Muscle of leg (tissue), 11 donors: ENCODE measurements around the gene ANO6. TPM values are rescaled to one million over a fixed set of nuclear protein-coding genes. Genes with fewer than 3 reads are reported as not detected.

Source experiments
- DNase-seq: peaks from one replicate; pipeline ENCODE4 v3.0.0; 2013
- H3K27ac ChIP-seq: one replicate; pipeline ENCODE4 v1.5.1; 2013; ENCODE audit warnings: mild to moderate bottlenecking, low read length, control low read depth
- H3K27me3 ChIP-seq: one replicate; pipeline ENCODE4 v1.6.1; 2013; ENCODE audit warnings: low read length; ENCODE audit not compliant: control insufficient read depth, insufficient read depth
- H3K36me3 ChIP-seq: one replicate; pipeline ENCODE4 v1.6.1; 2013; ENCODE audit warnings: low read length; ENCODE audit not compliant: control insufficient read depth, insufficient read depth
- H3K4me1 ChIP-seq: one replicate; pipeline ENCODE4 v1.6.1; 2013; ENCODE audit warnings: low read length; ENCODE audit not compliant: control insufficient read depth, insufficient read depth
- H3K4me3 ChIP-seq: one replicate; pipeline ENCODE4 v1.5.1; 2013; ENCODE audit warnings: low read length, control low read depth
- H3K9me3 ChIP-seq: replicated peaks from 2 replicates; pipeline ENCODE4 v1.6.1; 2013; ENCODE audit warnings: low read depth, low read length; ENCODE audit not compliant: control insufficient read depth
- WGBS: methylation state at CpG from one replicate; pipeline ENCODE4 v1.1.5; 2013; ENCODE audit warnings: missing lambda C conversion rate; ENCODE audit not compliant: insufficient coverage; 5-methylcytosine and 5-hydroxymethylcytosine counted together
- polyA plus RNA-seq, 8 donors: library from polyadenylated mRNA; unstranded; fragments of 120-200 nt; gene quantifications; one replicate each; pipeline versions ENCODE4 v1.2.1 to v1.2.3, GENCODE V29; 2013; ENCODE audit warnings: inconsistent platforms in 1 of 8, low replicate concordance in 1 of 8; ENCODE audit not compliant: insufficient read length in 8 of 8, insufficient read depth in 1 of 8
- total RNA-seq: library from RNA; stranded (reverse); fragments of 120-200 nt; gene quantifications from one replicate; pipeline ENCODE4 v1.2.4, GENCODE V29; 2013

ANO6 gene
- total and polyA plus RNA-seq, 9 donors = 38.7 to 61.7 (median 56.7) TPM

DNA sequence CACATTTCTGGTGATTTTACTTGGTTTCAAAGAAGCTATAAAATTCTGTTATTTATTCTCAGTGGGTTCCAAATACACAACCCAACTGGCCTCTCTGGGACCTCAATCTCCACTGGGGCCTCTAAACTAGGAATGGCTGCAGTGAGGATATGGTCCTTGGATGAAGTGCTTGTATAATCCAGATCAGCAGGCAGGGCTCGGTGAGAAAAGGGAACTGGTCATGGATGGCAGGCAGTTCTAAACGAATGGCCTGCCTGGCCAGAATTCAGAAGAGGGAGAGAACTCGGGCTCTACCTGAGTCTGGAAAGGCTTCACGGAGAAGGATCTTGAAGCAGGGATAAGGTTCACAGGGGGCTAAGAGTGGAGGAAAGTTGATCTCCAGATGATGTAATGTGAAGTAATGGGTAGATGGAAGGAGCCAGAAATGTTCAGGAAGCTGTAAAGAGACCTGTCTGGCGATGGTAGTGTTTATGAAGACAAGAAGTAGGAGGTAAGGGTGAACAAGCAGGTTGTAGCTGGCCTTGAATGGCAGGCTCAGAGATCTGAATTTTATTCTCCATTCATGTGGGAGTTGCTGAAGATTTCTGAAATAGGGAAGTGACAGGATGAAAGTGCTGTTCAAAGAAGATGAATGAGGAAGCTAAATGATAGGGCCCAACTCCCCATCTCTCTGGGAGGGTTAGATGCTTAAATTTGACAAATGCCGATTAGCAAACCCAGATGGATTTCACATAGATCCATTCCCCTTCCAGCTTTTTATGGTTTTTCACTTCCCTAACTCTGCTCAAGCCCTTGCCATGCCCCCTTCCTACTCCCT is 31.5 kb upstream of the ANO6 start:
- DNase-seq = no peak
- Histone ChIP-seq H3K36me3 (no peaks in the 10 kb centered on the region), H3K27ac (no peak overlapping the region), H3K27me3 (no peaks in the 10 kb centered on the region), H3K4me3 (no peak overlapping the region), H3K9me3 (peaks cover 1% of the 10 kb centered on the region), H3K4me1 (no peaks in the 10 kb centered on the region)
- WGBS = 72% methylated on average over 6 of the region's 6 CpGs

- Histone ChIP-seq H3K27ac (no peak overlapping the region), H3K4me3 (no peak overlapping the region), H3K4me1 (no peaks in the 10 kb centered on the region), H3K27me3 (no peaks in the 10 kb centered on the region), H3K9me3 (no peaks in the 10 kb centered on the region), H3K36me3 (no peaks in the 10 kb centered on the region)
- DNase-seq = no peak
- no CpG with 5 or more reads among the region's 2 CpGs for WGBS
These were observed 29.1 kb upstream of the ANO6 start for GRCh38 chr12:45186762-45187161.

GRCh38 chr12:45189766-45190403 is 26.0 kb upstream of the ANO6 start:
- no peak for DNase-seq
- Histone ChIP-seq H3K27ac (no peak overlapping the region), H3K4me3 (no peak overlapping the region), H3K9me3 (no peaks in the 10 kb centered on the region), H3K36me3 (no peaks in the 10 kb centered on the region), H3K27me3 (no peaks in the 10 kb centered on the region), H3K4me1 (no peaks in the 10 kb centered on the region)
- WGBS = no CpG with 5 or more reads among the region's 1 CpG

DNA sequence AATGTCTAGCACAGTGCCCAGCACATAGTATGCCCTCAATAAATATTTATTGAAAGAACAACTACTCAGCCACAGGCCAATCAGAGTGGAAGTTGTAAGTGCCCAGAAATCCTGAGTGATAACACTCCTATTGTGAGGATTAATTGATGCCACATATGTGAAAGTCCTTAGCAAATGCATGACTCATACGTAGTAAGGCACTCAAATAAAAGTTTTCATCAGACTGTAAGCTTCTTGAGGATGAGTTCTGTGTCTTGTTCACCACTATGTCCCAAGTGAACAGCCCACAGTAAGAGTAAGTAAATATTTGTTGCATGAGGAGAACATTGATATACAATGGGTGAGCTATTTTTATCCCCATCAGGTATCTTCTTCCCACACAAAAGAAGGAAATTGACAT is 24.7 kb upstream of the ANO6 start:
- WGBS = no CpG with 5 or more reads among the region's 1 CpG

GRCh38 chr12:45192707-45193106 is 23.2 kb upstream of the ANO6 start:
- H3K27ac ChIP-seq = no peak overlapping the region
- H3K27me3 ChIP-seq = no peaks in the 10 kb centered on the region
- no peak overlapping the region for H3K4me3 ChIP-seq
- DNase-seq = no peak
- no peaks in the 10 kb centered on the region for H3K4me1 ChIP-seq
- no peaks in the 10 kb centered on the region for H3K9me3 ChIP-seq
- H3K36me3 ChIP-seq = no peaks in the 10 kb centered on the region
- WGBS = no CpG with 5 or more reads among the region's 4 CpGs

More for the DNA sequence above, 24.7 kb upstream of the ANO6 start:
- no peaks in the 10 kb centered on the region for H3K27me3 ChIP-seq
- no peaks in the 10 kb centered on the region for H3K36me3 ChIP-seq
- H3K27ac ChIP-seq = no peak overlapping the region
- no peak overlapping the region for H3K4me3 ChIP-seq
- DNase-seq = no peak
- no peaks in the 10 kb centered on the region for H3K4me1 ChIP-seq
- H3K9me3 ChIP-seq = no peaks in the 10 kb centered on the region

DNA sequence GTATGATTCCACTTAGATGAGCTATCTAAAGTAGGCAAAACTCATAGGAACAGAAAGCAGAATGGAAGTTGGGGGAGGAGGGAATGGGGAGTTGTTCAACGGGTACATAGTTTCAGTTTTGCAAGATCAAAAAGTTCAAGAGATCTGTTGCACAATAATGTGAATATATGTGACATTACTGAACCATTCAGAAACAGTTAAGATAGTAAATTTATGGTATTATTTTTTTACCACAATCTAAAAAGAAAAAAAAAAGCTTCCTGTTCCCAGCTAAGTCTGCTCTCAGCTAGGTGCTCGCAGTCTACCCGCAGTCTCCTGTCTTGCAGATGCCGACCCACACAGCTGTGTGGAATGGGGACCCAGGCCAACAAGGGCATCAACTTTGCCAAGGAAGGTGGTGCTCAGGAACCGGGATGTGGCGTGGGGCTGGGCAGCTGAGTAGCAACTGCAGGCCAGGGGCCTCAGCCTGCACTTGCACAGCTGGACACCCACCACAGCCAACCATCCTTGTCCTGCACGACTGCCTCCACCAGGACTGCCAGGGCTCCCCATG is 15.3 kb upstream of the ANO6 start:
- H3K27me3 ChIP-seq = no peaks in the 10 kb centered on the region
- H3K36me3 ChIP-seq = no peaks in the 10 kb centered on the region
- no peak overlapping the region for H3K4me3 ChIP-seq
- H3K27ac ChIP-seq = no peak overlapping the region
- H3K9me3 ChIP-seq = no peaks in the 10 kb centered on the region
- DNase-seq = no peak
- no peaks in the 10 kb centered on the region for H3K4me1 ChIP-seq
- WGBS = 87% methylated on average over 5 of the region's 7 CpGs

DNA sequence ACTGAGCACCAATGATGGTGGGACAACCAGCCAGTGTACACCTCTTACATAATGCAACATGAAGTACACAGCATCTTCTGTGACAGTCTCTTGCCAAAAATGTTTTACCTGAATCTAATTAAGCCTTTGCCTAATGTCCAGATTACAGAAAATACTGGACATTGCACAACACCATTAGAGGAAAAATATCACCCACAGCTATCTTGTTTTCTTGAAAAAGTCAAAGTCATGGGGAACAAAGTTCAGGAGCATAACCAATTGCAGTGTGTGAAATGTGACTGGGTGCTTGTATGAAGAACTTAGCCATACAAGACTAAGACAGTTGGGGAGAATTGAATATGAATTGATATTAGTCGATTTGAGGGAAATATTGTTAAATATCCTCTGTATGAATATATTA is 12.1 kb upstream of the ANO6 start:
- no peaks in the 10 kb centered on the region for H3K4me1 ChIP-seq
- DNase-seq = no peak
- WGBS = no CpG with 5 or more reads among the region's 1 CpG

DNA sequence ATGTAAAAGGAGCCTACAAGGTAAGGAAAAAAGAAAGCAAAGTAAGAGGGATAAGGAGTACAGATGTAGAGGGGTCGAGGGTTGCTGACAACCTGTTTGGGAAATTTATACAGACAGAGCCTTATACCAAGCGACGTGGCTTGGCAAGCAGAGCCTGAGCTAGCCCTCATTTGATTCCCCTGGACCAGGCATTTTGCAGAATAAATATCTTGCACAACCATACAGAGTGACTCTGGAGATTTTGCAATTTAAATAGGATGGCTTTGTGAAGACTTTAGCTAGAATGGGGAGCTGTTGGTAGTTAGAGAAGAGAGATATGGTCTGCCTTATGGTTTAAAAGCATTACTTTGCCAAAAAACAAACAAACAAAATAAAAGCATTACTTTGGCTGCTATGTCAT is 11.1 kb upstream of the ANO6 start:
- H3K4me1 ChIP-seq = no peaks in the 10 kb centered on the region
- 71% methylated on average over 1 of the region's 3 CpGs for WGBS

More for the DNA sequence above, 12.1 kb upstream of the ANO6 start:
- Histone ChIP-seq H3K4me3 (no peak overlapping the region), H3K36me3 (no peaks in the 10 kb centered on the region), H3K27me3 (no peaks in the 10 kb centered on the region), H3K27ac (no peak overlapping the region), H3K9me3 (no peaks in the 10 kb centered on the region)

GRCh38 chr12:45205165-45205825 is 10.6 kb upstream of the ANO6 start:
- no peak for DNase-seq
- Histone ChIP-seq H3K27me3 (no peaks in the 10 kb centered on the region), H3K36me3 (no peaks in the 10 kb centered on the region), H3K9me3 (no peaks in the 10 kb centered on the region), H3K27ac (no peak overlapping the region), H3K4me3 (no peak overlapping the region), H3K4me1 (no peaks in the 10 kb centered on the region)
- WGBS = 75% methylated on average over 1 of the region's 4 CpGs

More for the DNA sequence above, 11.1 kb upstream of the ANO6 start:
- H3K36me3 ChIP-seq = no peaks in the 10 kb centered on the region
- no peak overlapping the region for H3K4me3 ChIP-seq
- H3K27ac ChIP-seq = no peak overlapping the region
- no peaks in the 10 kb centered on the region for H3K9me3 ChIP-seq
- no peaks in the 10 kb centered on the region for H3K27me3 ChIP-seq
- DNase-seq = no peak
